Activated naive CD4-positive, alpha-beta T cell treated with anti-CD3 and anti-CD28 coated beads for 36 hours (primary cell): ENCODE results near the gene GATC. TPM values are rescaled to one million over a fixed set of nuclear protein-coding genes. Genes with fewer than 3 reads are reported as not detected.
A peak's percentile ranks its signal among the peaks of the same experiment; 100 is the strongest.
"Not testable (repeated sequence)": the region's sequence is repeated elsewhere in the genome, so short reads cannot be mapped to it uniquely, and the experiment has no call there.

Experiments used
- CTCF ChIA-PET: fragments of 350-600 bp; sonication (Branson Sonifier 250); formaldehyde crosslinking; loops from one replicate; lab custom pipeline; 2021; ENCODE audit warnings: antibody characterized with exemption; lab: Charles Lee
- DNase-seq: peaks from one replicate; pipeline ENCODE4 v3.0.0-alpha.2; 2020
- H3K27ac Mint-ChIP-seq: one replicate; pipeline ENCODE4 v1.8.0; 2021; ENCODE audit warnings: mild to moderate bottlenecking, mixed read lengths
- H3K27me3 Mint-ChIP-seq: one replicate; pipeline ENCODE4 v1.8.0; 2021; ENCODE audit warnings: low read depth, mixed read lengths
- H3K36me3 Mint-ChIP-seq: one replicate; pipeline ENCODE4 v1.8.0; 2021; ENCODE audit warnings: low read depth, mixed read lengths
- H3K4me1 Mint-ChIP-seq: one replicate; pipeline ENCODE4 v1.8.0; 2021; ENCODE audit warnings: low read depth, mixed read lengths
- H3K4me3 Mint-ChIP-seq: one replicate; pipeline ENCODE4 v1.8.0; 2021; ENCODE audit warnings: mild to moderate bottlenecking, moderate library complexity, mixed read lengths
- H3K9me3 Mint-ChIP-seq: one replicate; pipeline ENCODE4 v1.8.0; 2021; ENCODE audit warnings: mixed read lengths
- intact Hi-C: fragments of 100-400 bp; cut with micrococcal nuclease; formaldehyde crosslinking; loops from one replicate; pipeline ENCODE4 v1.15.1; 2023
- total RNA-seq, 2 experiments: library from RNA; stranded (reverse); gene quantifications; one replicate each; pipeline ENCODE4 v1.2.3, GENCODE V29; 2021

Gene GATC
- total RNA-seq, 2 experiments from 2014 or later = 33.1 to 35.3 TPM

- H3K9me3 Mint-ChIP-seq = no peaks in the 10 kb centered on the region
- H3K27me3 Mint-ChIP-seq = no peaks in the 10 kb centered on the region
- intact Hi-C loops = loop anchor here (1.0 to 10.0 kb wide), 7 partner anchors 27 to 322 kb away; partner anchors contain the start of genes MLEC, RAB35 and UNC119B
- peak overlapping the region; percentile 75 for H3K27ac Mint-ChIP-seq
- CTCF ChIA-PET = interaction anchor here (0.6 to 3.1 kb wide), 14 partner anchors 10 to 212 kb away, joined by 3 to 15 read pairs (median 5); partner anchors contain the start of genes DYNLL1 and SRSF9
- peak; percentile 87 for DNase-seq
- H3K4me1 Mint-ChIP-seq = peaks cover 34% of the 10 kb centered on the region
- peak overlapping the region; percentile 42 for H3K4me3 Mint-ChIP-seq
- H3K36me3 Mint-ChIP-seq = peaks cover 27% of the 10 kb centered on the region
Observed at GRCh38 chr12:120439646-120440247, 6.5 kb upstream of the GATC start.

- intact Hi-C loops = no loop called here
- Mint-ChIP-seq H3K27me3 (no peaks in the 10 kb centered on the region), H3K4me3 (peak overlapping the region; percentile 95), H3K27ac (peak overlapping the region; percentile 95), H3K4me1 (peaks cover 56% of the 10 kb centered on the region), H3K36me3 (peaks cover 38% of the 10 kb centered on the region), H3K9me3 (no peaks in the 10 kb centered on the region)
- DNase-seq = no peak
- CTCF ChIA-PET = interaction anchor here (0.9 to 2.0 kb wide), 4 partner anchors 24 to 77 kb away, joined by 3 to 5 read pairs (median 4); partner anchors contain the start of gene SRSF9
Observed at GRCh38 chr12:120444676-120445075, 1.6 kb upstream of the GATC start.

- Mint-ChIP-seq H3K27ac (peak overlapping the region; percentile 95), H3K36me3 (peaks cover 30% of the 10 kb centered on the region), H3K4me1 (peaks cover 45% of the 10 kb centered on the region), H3K4me3 (peak overlapping the region; percentile 95)
- H3K27me3 Mint-ChIP-seq, H3K9me3 Mint-ChIP-seq, DNase-seq: not testable (repeated sequence)
- intact Hi-C loops = loop anchor here (1.0 to 2.0 kb wide), 3 partner anchors 9 to 50 kb away; partner anchors contain the start of genes COX6A1, DYNLL1 and SRSF9
- CTCF ChIA-PET = interaction anchor here (1.3 to 2.2 kb wide), 2 partner anchors 11 to 12 kb away, joined by 5 read pairs; no protein-coding TSS in a partner anchor
Observed at GRCh38 chr12:120446844-120447178, 567 bp downstream of the GATC start.

GRCh38 chr12:120447992-120448391 lies 1.7 kb downstream of the GATC start:
- intact Hi-C loops = loop anchor here (2.0 kb wide), 2 partner anchors 21 to 49 kb away; partner anchors contain the start of genes DYNLL1 and SRSF9
- no peak for DNase-seq
- CTCF ChIA-PET = interaction anchor here (0.6 to 2.2 kb wide), 4 partner anchors 9 to 19 kb away, joined by 3 to 6 read pairs (median 5); no protein-coding TSS in a partner anchor
- no peaks in the 10 kb centered on the region for H3K27me3 Mint-ChIP-seq
- H3K27ac Mint-ChIP-seq = no peak overlapping the region
- peaks cover 26% of the 10 kb centered on the region for H3K36me3 Mint-ChIP-seq
- H3K9me3 Mint-ChIP-seq = no peaks in the 10 kb centered on the region
- H3K4me3 Mint-ChIP-seq = peak overlapping the region; percentile 95
- H3K4me1 Mint-ChIP-seq = peaks cover 45% of the 10 kb centered on the region

GRCh38 chr12:120452524-120452923 lies 6.3 kb downstream of the GATC start:
- H3K27me3 Mint-ChIP-seq, H3K27ac Mint-ChIP-seq, H3K4me3 Mint-ChIP-seq, DNase-seq, intact Hi-C loops, H3K9me3 Mint-ChIP-seq: not testable (repeated sequence)
- H3K36me3 Mint-ChIP-seq = peaks cover 26% of the 10 kb centered on the region
- H3K4me1 Mint-ChIP-seq = peaks cover 20% of the 10 kb centered on the region
- CTCF ChIA-PET = interaction anchor here (0.6 to 10.3 kb wide), 5 partner anchors 10 to 1244 kb away, joined by 3 to 121 read pairs (median 4); partner anchors contain the start of genes COX6A1 and SRSF9

GRCh38 chr12:120453060-120453750 lies 7.0 kb downstream of the GATC start:
- H3K27me3 Mint-ChIP-seq = no peaks in the 10 kb centered on the region
- no peak overlapping the region for H3K4me3 Mint-ChIP-seq
- peak overlapping the region; percentile 30 for H3K27ac Mint-ChIP-seq
- DNase-seq = no peak
- H3K36me3 Mint-ChIP-seq = peaks cover 26% of the 10 kb centered on the region
- intact Hi-C loops = no loop called here
- H3K4me1 Mint-ChIP-seq = peaks cover 13% of the 10 kb centered on the region
- CTCF ChIA-PET = interaction anchor here (0.5 to 10.3 kb wide), 7 partner anchors 11 to 275 kb away, joined by 3 to 121 read pairs (median 5); partner anchors contain the start of genes COX6A1 and SRSF9
- no peaks in the 10 kb centered on the region for H3K9me3 Mint-ChIP-seq

GRCh38 chr12:120453977-120454376 lies 7.7 kb downstream of the GATC start:
- H3K27ac Mint-ChIP-seq = no peak overlapping the region
- H3K4me3 Mint-ChIP-seq = no peak overlapping the region
- H3K4me1 Mint-ChIP-seq = peaks cover 10% of the 10 kb centered on the region
- no peaks in the 10 kb centered on the region for H3K9me3 Mint-ChIP-seq
- no peaks in the 10 kb centered on the region for H3K27me3 Mint-ChIP-seq
- CTCF ChIA-PET = interaction anchor here (0.5 to 10.3 kb wide), 5 partner anchors 11 to 504 kb away, joined by 3 to 121 read pairs (median 7); partner anchors contain the start of gene SRSF9
- H3K36me3 Mint-ChIP-seq = peaks cover 24% of the 10 kb centered on the region
- intact Hi-C loops = no loop called here
- peak; percentile 40 for DNase-seq

- Mint-ChIP-seq H3K27ac (no peak overlapping the region), H3K27me3 (no peaks in the 10 kb centered on the region), H3K4me1 (peaks cover 5% of the 10 kb centered on the region), H3K9me3 (no peaks in the 10 kb centered on the region), H3K36me3 (peaks cover 22% of the 10 kb centered on the region), H3K4me3 (no peak overlapping the region)
- no peak for DNase-seq
- CTCF ChIA-PET = interaction anchor here (0.6 to 10.3 kb wide), 4 partner anchors 12 to 33 kb away, joined by 3 to 121 read pairs (median 3); partner anchors contain the start of gene SRSF9
- intact Hi-C loops = no loop called here
Observed at GRCh38 chr12:120455302-120455701, 9.1 kb downstream of the GATC start.

- H3K4me3 Mint-ChIP-seq = no peak overlapping the region
- peaks cover 26% of the 10 kb centered on the region for H3K36me3 Mint-ChIP-seq
- DNase-seq = no peak
- H3K27me3 Mint-ChIP-seq = no peaks in the 10 kb centered on the region
- H3K27ac Mint-ChIP-seq = peak overlapping the region; percentile 28
- intact Hi-C loops = no loop called here
- CTCF ChIA-PET = interaction anchor here (1.0 to 10.3 kb wide), 2 partner anchors 10 kb away, joined by 5 to 121 read pairs; partner anchors contain the start of gene SRSF9
- H3K4me1 Mint-ChIP-seq = peaks cover 3% of the 10 kb centered on the region
- no peaks in the 10 kb centered on the region for H3K9me3 Mint-ChIP-seq
Observed at GRCh38 chr12:120457133-120457532, 10.9 kb downstream of the GATC start.

GRCh38 chr12:120460157-120460556 lies 13.9 kb downstream of the GATC start:
- Mint-ChIP-seq H3K4me1 (no peaks in the 10 kb centered on the region), H3K27ac (peak overlapping the region; percentile 3), H3K36me3 (peaks cover 36% of the 10 kb centered on the region), H3K4me3 (no peak overlapping the region), H3K27me3 (no peaks in the 10 kb centered on the region), H3K9me3 (no peaks in the 10 kb centered on the region)
- intact Hi-C loops = no loop called here
- CTCF ChIA-PET = interaction anchor here (1.2 to 1.6 kb wide), 2 partner anchors 13 to 20 kb away, joined by 4 to 5 read pairs; no protein-coding TSS in a partner anchor
- no peak for DNase-seq

GRCh38 chr12:120462099-120462640 lies 15.9 kb downstream of the GATC start:
- intact Hi-C loops = no loop called here
- Mint-ChIP-seq H3K27ac (peak overlapping the region; percentile 9), H3K4me3 (no peak overlapping the region), H3K4me1 (peaks cover 15% of the 10 kb centered on the region), H3K27me3 (no peaks in the 10 kb centered on the region), H3K36me3 (peaks cover 34% of the 10 kb centered on the region), H3K9me3 (no peaks in the 10 kb centered on the region)
- CTCF ChIA-PET = interaction anchor here (1.1 kb wide), 1 partner anchor 32 kb away, joined by 6 read pairs; no protein-coding TSS in a partner anchor
- no peak for DNase-seq
